Hepatocyte (in vitro differentiated cells): ENCODE results near the gene DIAPH1. TPM values are rescaled to one million over a fixed set of nuclear protein-coding genes. Genes with fewer than 3 reads are reported as not detected.

ENCODE experiments used
- DNase-seq: peaks from one replicate; pipeline ENCODE4 v3.0.0-alpha.2; 2016; ENCODE audit warnings: low spot score
- H2AFZ ChIP-seq: fragments of 200-600 bp; sonication (generic); 2 replicates; pipeline ENCODE4 v1.6.0; 2016; ENCODE audit warnings: antibody characterized with exemption, mild to moderate bottlenecking
- H3K27ac ChIP-seq: fragments of 200-600 bp; sonication (generic); 2 replicates; pipeline ENCODE4 v1.5.1; 2016; ENCODE audit warnings: mild to moderate bottlenecking
- H3K27me3 ChIP-seq: fragments of 200-600 bp; sonication (generic); 2 replicates; pipeline ENCODE4 v1.6.1; 2016
- H3K36me3 ChIP-seq: fragments of 200-600 bp; sonication (generic); replicated peaks from 2 replicates; pipeline ENCODE4 v1.5.1; 2016; ENCODE audit warnings: low read depth; ENCODE audit not compliant: insufficient read depth
- H3K4me1 ChIP-seq: fragments of 200-600 bp; sonication (generic); 2 replicates; pipeline ENCODE4 v1.5.1; 2016; ENCODE audit warnings: mild to moderate bottlenecking, moderate library complexity; ENCODE audit not compliant: insufficient read depth
- H3K4me2 ChIP-seq: fragments of 200-600 bp; sonication (generic); 2 replicates; pipeline ENCODE4 v1.6.0; 2016
- H3K4me3 ChIP-seq: fragments of 200-600 bp; sonication (generic); 2 replicates; pipeline ENCODE4 v1.5.1; 2016; ENCODE audit warnings: mild to moderate bottlenecking
- H3K79me2 ChIP-seq: fragments of 200-600 bp; sonication (generic); 2 replicates; pipeline ENCODE4 v1.6.0; 2017; ENCODE audit warnings: mild to moderate bottlenecking
- H3K9me2 ChIP-seq: fragments of 200-600 bp; sonication (generic); replicated peaks from 2 replicates; pipeline ENCODE4 v1.6.0; 2017; ENCODE audit warnings: mild to moderate bottlenecking; ENCODE audit not compliant: insufficient read depth
- H3K9me3 ChIP-seq: fragments of 200-600 bp; sonication (generic); 2 replicates; pipeline ENCODE4 v1.5.1; 2016; ENCODE audit warnings: low read depth, mild to moderate bottlenecking
- H4K20me1 ChIP-seq: fragments of 200-600 bp; sonication (generic); 2 replicates; pipeline ENCODE4 v1.6.0; 2016; ENCODE audit warnings: mild to moderate bottlenecking; ENCODE audit not compliant: insufficient read depth, poor library complexity, severe bottlenecking
- EZH2 ChIP-seq: fragments of 200-600 bp; sonication (generic); IDR thresholded peaks from 2 replicates; pipeline ENCODE4 v1.6.1; 2016; ENCODE audit warnings: antibody characterized with exemption, mild to moderate bottlenecking, borderline replicate concordance
- EZH2phosphoT487 ChIP-seq: fragments of 200-600 bp; sonication (generic); IDR thresholded peaks from one replicate; pipeline ENCODE4 v1.6.1; 2018; ENCODE audit warnings: antibody characterized with exemption, mild to moderate bottlenecking, low read depth, moderate library complexity; ENCODE audit not compliant: unreplicated experiment, severe bottlenecking
- WGBS: methylation state at CpG from one replicate; pipeline ENCODE4 v1.1.6; 2016; ENCODE audit warnings: low lambda C conversion rate; ENCODE audit errors: missing lambda C conversion rate; 5-methylcytosine and 5-hydroxymethylcytosine counted together
- polyA plus RNA-seq: library from polyadenylated mRNA; unstranded; fragments of >200 nt; fragmentation: Nextera tagmentation; extraction: Ambion mirVana; gene quantifications from 2 replicates; pipeline ENCODE4 v1.2.1, GENCODE V29; 2016
- small RNA-seq: library from RNA; depleted of rRNA; stranded (forward); fragments of <200 nt; gene quantifications from one replicate; pipeline ENCODE3, GENCODE V24; 2014
- total RNA-seq: library from RNA; depleted of rRNA; stranded (reverse); fragments of >200 nt; gene quantifications from 2 replicates; pipeline ENCODE4 v1.2.3, GENCODE V29; 2014
- TF ChIP-seq, protein P1 (sequence below): fragments of 200-600 bp; sonication (generic); IDR thresholded peaks from 2 replicates; pipeline ENCODE4 v1.5.1; 2016; ENCODE audit warnings: antibody characterized with exemption, mild to moderate bottlenecking; ENCODE audit not compliant: poor library complexity

Gene DIAPH1
- total and polyA plus RNA-seq, 2 experiments from 2014 or later: 56.6 to 62.4 TPM

DNA sequence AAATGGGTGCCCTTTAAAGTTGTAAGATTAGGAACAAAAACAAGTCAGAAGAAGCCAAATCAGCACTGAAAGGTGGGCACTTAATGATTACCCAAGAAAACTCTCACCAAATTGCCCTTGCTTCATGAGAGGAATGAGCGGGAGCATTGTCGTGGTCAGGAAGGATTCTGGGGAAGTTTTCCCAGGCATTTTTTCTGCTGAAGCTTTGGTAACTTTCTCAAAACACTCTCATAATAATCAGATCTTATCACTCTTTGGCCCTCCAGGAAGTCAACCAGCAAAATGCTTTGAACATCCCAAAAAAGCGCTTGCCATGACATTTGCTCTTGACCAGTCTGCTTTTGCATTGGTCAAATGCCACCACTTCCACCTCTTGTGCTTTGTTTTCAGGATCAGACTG lies 153.4 kb downstream of the DIAPH1 start:
- H3K4me2 ChIP-seq: no peak overlapping the region
- H4K20me1 ChIP-seq: no peaks in the 10 kb centered on the region
- no peak overlapping the region for H2AFZ ChIP-seq
- no peaks in the 10 kb centered on the region for H3K36me3 ChIP-seq
- 94% methylated on average over 3 of the region's 3 CpGs for WGBS
- H3K9me2 ChIP-seq: no peaks in the 10 kb centered on the region
- H3K4me1 ChIP-seq: no peaks in the 10 kb centered on the region
- no peak overlapping the region for H3K27ac ChIP-seq
- no peaks in the 10 kb centered on the region for H3K9me3 ChIP-seq
- peaks cover 6% of the 10 kb centered on the region for H3K79me2 ChIP-seq
- H3K4me3 ChIP-seq: no peak overlapping the region
- TF ChIP-seq EZH2: no peak
- TF ChIP-seq EZH2phosphoT487: no peak
- TF ChIP-seq, protein P1, sequence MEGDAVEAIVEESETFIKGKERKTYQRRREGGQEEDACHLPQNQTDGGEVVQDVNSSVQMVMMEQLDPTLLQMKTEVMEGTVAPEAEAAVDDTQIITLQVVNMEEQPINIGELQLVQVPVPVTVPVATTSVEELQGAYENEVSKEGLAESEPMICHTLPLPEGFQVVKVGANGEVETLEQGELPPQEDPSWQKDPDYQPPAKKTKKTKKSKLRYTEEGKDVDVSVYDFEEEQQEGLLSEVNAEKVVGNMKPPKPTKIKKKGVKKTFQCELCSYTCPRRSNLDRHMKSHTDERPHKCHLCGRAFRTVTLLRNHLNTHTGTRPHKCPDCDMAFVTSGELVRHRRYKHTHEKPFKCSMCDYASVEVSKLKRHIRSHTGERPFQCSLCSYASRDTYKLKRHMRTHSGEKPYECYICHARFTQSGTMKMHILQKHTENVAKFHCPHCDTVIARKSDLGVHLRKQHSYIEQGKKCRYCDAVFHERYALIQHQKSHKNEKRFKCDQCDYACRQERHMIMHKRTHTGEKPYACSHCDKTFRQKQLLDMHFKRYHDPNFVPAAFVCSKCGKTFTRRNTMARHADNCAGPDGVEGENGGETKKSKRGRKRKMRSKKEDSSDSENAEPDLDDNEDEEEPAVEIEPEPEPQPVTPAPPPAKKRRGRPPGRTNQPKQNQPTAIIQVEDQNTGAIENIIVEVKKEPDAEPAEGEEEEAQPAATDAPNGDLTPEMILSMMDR: no peak
- H3K27me3 ChIP-seq: no peaks in the 10 kb centered on the region
- DNase-seq: no peak

Small RNA genes lying within 50 kb of the gene (small RNA-seq; reads per million reads assigned to genes)
- not detected for gene RPS27AP10

Other genes with a start within 250 kb of the DIAPH1 start
- not detected in 2 replicates for gene PCDHGB3, start 248.8 kb downstream of the DIAPH1 start, total RNA-seq
- gene PCDHGB3, start 248.8 kb downstream of the DIAPH1 start, polyA plus RNA-seq: not detected in 2 replicates
- gene PCDHGA6, start 245.1 kb downstream of the DIAPH1 start, total RNA-seq: 0.12 TPM in 1 of 2 replicates, not detected in the other
- gene PCDHGA6, start 245.1 kb downstream of the DIAPH1 start, polyA plus RNA-seq: 0.11 TPM in 1 of 2 replicates, not detected in the other
- 0.04 and 0.10 TPM in 2 replicates for gene PCDHGA7, start 236.3 kb downstream of the DIAPH1 start, total RNA-seq
- not detected in 2 replicates for gene PCDHGA7, start 236.3 kb downstream of the DIAPH1 start, polyA plus RNA-seq
- 20.0 and 20.9 TPM in 2 replicates for gene PCDHGB4, start 231.3 kb downstream of the DIAPH1 start, total RNA-seq
- gene PCDHGB4, start 231.3 kb downstream of the DIAPH1 start, polyA plus RNA-seq: 14.2 and 17.9 TPM in 2 replicates
- 1.00 and 1.5 TPM in 2 replicates for gene PCDHGA8, start 226.4 kb downstream of the DIAPH1 start, total RNA-seq
- gene PCDHGA8, start 226.4 kb downstream of the DIAPH1 start, polyA plus RNA-seq: 0.28 and 0.53 TPM in 2 replicates
- 0.17 and 2.0 TPM in 2 replicates for gene PCDHGB5, start 221.1 kb downstream of the DIAPH1 start, total RNA-seq
- 0.09 and 0.30 TPM in 2 replicates for gene PCDHGB5, start 221.1 kb downstream of the DIAPH1 start, polyA plus RNA-seq
- gene PCDHGA9, start 216.2 kb downstream of the DIAPH1 start, total RNA-seq: 1.1 and 1.2 TPM in 2 replicates
- not detected in 2 replicates for gene PCDHGA9, start 216.2 kb downstream of the DIAPH1 start, polyA plus RNA-seq
- 11.6 and 13.6 TPM in 2 replicates for gene PCDHGB6, start 211.0 kb downstream of the DIAPH1 start, total RNA-seq
- 13.1 and 15.7 TPM in 2 replicates for gene PCDHGB6, start 211.0 kb downstream of the DIAPH1 start, polyA plus RNA-seq
- gene PCDHGA10, start 206.0 kb downstream of the DIAPH1 start, total RNA-seq: 4.5 and 6.7 TPM in 2 replicates
- 3.0 and 3.9 TPM in 2 replicates for gene PCDHGA10, start 206.0 kb downstream of the DIAPH1 start, polyA plus RNA-seq
- gene PCDHGB7, start 201.3 kb downstream of the DIAPH1 start, total RNA-seq: 6.9 and 8.8 TPM in 2 replicates
- gene PCDHGB7, start 201.3 kb downstream of the DIAPH1 start, polyA plus RNA-seq: 6.7 and 8.4 TPM in 2 replicates
- gene PCDHGA11, start 197.9 kb downstream of the DIAPH1 start, total RNA-seq: 1.8 and 2.7 TPM in 2 replicates
- gene PCDHGA11, start 197.9 kb downstream of the DIAPH1 start, polyA plus RNA-seq: 1.8 TPM in 2 replicates
- 0.70 and 0.96 TPM in 2 replicates for gene PCDHGA12, start 188.5 kb downstream of the DIAPH1 start, total RNA-seq
- 0.66 and 1.1 TPM in 2 replicates for gene PCDHGA12, start 188.5 kb downstream of the DIAPH1 start, polyA plus RNA-seq
- 16.9 and 18.9 TPM in 2 replicates for gene PCDHGC3, start 143.0 kb downstream of the DIAPH1 start, total RNA-seq
- gene PCDHGC3, start 143.0 kb downstream of the DIAPH1 start, polyA plus RNA-seq: 35.8 and 40.8 TPM in 2 replicates
- gene PCDHGC4, start 134.0 kb downstream of the DIAPH1 start, total RNA-seq: 0.44 and 1.5 TPM in 2 replicates
- gene PCDHGC4, start 134.0 kb downstream of the DIAPH1 start, polyA plus RNA-seq: 0.15 and 0.35 TPM in 2 replicates
- gene PCDHGC5, start 129.9 kb downstream of the DIAPH1 start, total RNA-seq: 0.92 and 1.1 TPM in 2 replicates
- gene PCDHGC5, start 129.9 kb downstream of the DIAPH1 start, polyA plus RNA-seq: 0.16 TPM in 1 of 2 replicates, not detected in the other
- gene HDAC3, start 17.8 kb upstream of the DIAPH1 start, total RNA-seq: 50.1 and 53.5 TPM in 2 replicates
- 74.0 and 81.9 TPM in 2 replicates for gene HDAC3, start 17.8 kb upstream of the DIAPH1 start, polyA plus RNA-seq
- 7.6 and 16.9 TPM in 2 replicates for gene RELL2, start 18.0 kb upstream of the DIAPH1 start, total RNA-seq
- 17.3 and 19.9 TPM in 2 replicates for gene RELL2, start 18.0 kb upstream of the DIAPH1 start, polyA plus RNA-seq
- gene FCHSD1, start 32.4 kb upstream of the DIAPH1 start, total RNA-seq: 14.1 and 18.0 TPM in 2 replicates
- 25.9 and 27.4 TPM in 2 replicates for gene FCHSD1, start 32.4 kb upstream of the DIAPH1 start, polyA plus RNA-seq
- gene ARAP3, start 63.2 kb upstream of the DIAPH1 start, total RNA-seq: 4.9 and 5.1 TPM in 2 replicates
- 8.4 and 8.6 TPM in 2 replicates for gene ARAP3, start 63.2 kb upstream of the DIAPH1 start, polyA plus RNA-seq